Activated B cell treated with CpG ODN at 0.5 μM for 24 hours (primary cell): Measurements from ENCODE around the gene RRAS. TPM values are rescaled to one million over a fixed set of nuclear protein-coding genes. Genes with fewer than 3 reads are reported as not detected.

Experiments
- ATAC-seq: fragments of 200-7000 bp; cut with Tn5 transposase; one replicate; pipeline ENCODE4 v1.10.0; 2021; ENCODE audit warnings: low read depth, mild to moderate bottlenecking, moderate library complexity
- CTCF ChIA-PET: fragments of 350-600 bp; sonication (Branson Sonifier 250); formaldehyde crosslinking; loops from one replicate; lab custom pipeline; 2021; ENCODE audit warnings: antibody characterized with exemption; lab: Charles Lee
- POLR2A ChIA-PET: fragments of 350-600 bp; sonication (Branson Sonifier 250); formaldehyde crosslinking; loops from one replicate; lab custom pipeline; 2021; ENCODE audit warnings: antibody characterized with exemption; lab: Charles Lee
- DNase-seq: peaks from one replicate; pipeline ENCODE4 v3.0.0; 2022
- H3K27ac Mint-ChIP-seq: one replicate; pipeline ENCODE4 v1.8.0; 2020; ENCODE audit warnings: mixed read lengths
- H3K27me3 Mint-ChIP-seq: one replicate; pipeline ENCODE4 v1.8.0; 2021; ENCODE audit warnings: mixed read lengths
- H3K36me3 Mint-ChIP-seq: one replicate; pipeline ENCODE4 v1.8.0; 2021; ENCODE audit warnings: low read depth, mixed read lengths
- H3K4me1 Mint-ChIP-seq: one replicate; pipeline ENCODE4 v1.8.0; 2021; ENCODE audit warnings: mixed read lengths
- H3K4me3 Mint-ChIP-seq: one replicate; pipeline ENCODE4 v1.8.0; 2020; ENCODE audit warnings: mild to moderate bottlenecking, mixed read lengths
- H3K9me3 Mint-ChIP-seq: one replicate; pipeline ENCODE4 v1.8.0; 2020; ENCODE audit warnings: mixed read lengths
- intact Hi-C: fragments of 100-400 bp; cut with micrococcal nuclease; formaldehyde crosslinking; loops from one replicate; pipeline ENCODE4 v1.15.1; 2024
- total RNA-seq: library from RNA; stranded (reverse); gene quantifications from 2 replicates; pipeline ENCODE4 v1.2.3, GENCODE V29; 2022
- TF ChIP-seq, protein P1 (sequence below): fragments of 200-600 bp; IDR thresholded peaks from one replicate; pipeline ENCODE4 v1.8.0; 2022; ENCODE audit warnings: antibody characterized with exemption, mild to moderate bottlenecking

RRAS gene
- total RNA-seq, 1 donor from 2014 or later: 5.1 TPM

DNA sequence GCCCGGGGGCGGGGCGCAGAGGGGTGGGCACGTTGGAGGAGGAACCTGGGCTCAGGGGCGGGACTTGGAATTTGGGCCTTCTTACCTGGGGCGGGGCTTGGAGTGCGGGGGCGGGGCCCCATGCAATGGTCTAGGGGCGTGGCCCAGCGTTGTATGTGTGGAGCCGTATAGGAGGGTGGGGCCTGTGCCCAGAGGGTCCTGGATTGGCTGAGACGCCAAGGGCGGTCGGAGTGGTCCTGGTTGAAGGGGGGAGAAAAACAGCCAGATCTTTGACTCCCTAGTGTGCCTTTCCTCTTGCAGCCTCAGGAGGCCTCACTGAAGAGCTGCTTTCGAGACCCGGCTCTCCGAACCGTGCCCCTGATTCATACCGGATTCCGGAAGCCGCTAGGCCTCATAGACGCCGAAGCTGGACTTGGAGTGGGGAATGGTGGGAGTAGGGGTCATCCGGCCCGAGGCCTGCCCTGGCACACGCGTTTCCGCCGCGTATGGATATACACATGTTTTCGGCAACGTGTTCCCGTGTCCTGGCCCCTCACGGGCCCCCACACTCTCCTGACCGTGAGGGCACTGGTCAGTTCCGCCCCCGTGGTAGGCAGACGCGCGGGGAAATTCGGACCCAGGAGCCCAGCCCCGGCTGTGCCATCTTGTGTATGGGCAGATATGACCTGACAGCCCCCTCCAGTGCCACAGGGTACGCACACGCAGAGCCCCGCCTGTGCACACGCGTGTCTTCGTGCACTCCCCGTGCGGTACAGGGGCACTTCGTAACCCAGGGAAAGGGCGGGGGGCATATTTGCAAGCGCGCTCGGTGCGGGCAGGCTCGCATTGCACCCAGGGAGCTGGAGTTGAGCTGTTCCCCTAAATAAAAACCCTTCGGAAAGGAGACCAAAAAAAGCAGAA, 49.6 kb downstream of the RRAS start:
- Mint-ChIP-seq H3K36me3 (peaks cover 19% of the 10 kb centered on the region), H3K4me3 (peak overlapping the region; percentile 85), H3K27me3 (no peaks in the 10 kb centered on the region), H3K9me3 (no peaks in the 10 kb centered on the region), H3K4me1 (peaks cover 34% of the 10 kb centered on the region), H3K27ac (peak overlapping the region; percentile 89)
- ChIA-PET POLR2A (interaction anchor here (0.5 to 6.5 kb wide), 23 partner anchors 11 to 1274 kb away, joined by 3 to 106 read pairs (median 5); partner anchors contain the start of genes AP2A1, BCL2L12, IRF3 and LIN7B), CTCF (interaction anchor here (1.0 to 1.5 kb wide), 2 partner anchors 10 to 19 kb away, joined by 3 to 4 read pairs; partner anchors contain the start of genes NOSIP and PRRG2)
- TF ChIP-seq, protein P1, sequence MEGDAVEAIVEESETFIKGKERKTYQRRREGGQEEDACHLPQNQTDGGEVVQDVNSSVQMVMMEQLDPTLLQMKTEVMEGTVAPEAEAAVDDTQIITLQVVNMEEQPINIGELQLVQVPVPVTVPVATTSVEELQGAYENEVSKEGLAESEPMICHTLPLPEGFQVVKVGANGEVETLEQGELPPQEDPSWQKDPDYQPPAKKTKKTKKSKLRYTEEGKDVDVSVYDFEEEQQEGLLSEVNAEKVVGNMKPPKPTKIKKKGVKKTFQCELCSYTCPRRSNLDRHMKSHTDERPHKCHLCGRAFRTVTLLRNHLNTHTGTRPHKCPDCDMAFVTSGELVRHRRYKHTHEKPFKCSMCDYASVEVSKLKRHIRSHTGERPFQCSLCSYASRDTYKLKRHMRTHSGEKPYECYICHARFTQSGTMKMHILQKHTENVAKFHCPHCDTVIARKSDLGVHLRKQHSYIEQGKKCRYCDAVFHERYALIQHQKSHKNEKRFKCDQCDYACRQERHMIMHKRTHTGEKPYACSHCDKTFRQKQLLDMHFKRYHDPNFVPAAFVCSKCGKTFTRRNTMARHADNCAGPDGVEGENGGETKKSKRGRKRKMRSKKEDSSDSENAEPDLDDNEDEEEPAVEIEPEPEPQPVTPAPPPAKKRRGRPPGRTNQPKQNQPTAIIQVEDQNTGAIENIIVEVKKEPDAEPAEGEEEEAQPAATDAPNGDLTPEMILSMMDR: no peak
- ATAC-seq (peak; percentile 81), DNase-seq (peak; percentile 96)
- intact Hi-C loops: loop anchor here (1.0 to 5.0 kb wide), 12 partner anchors 10 to 953 kb away; partner anchors contain the start of genes AKT1S1, ALDH16A1, AP2A1 and BCL2L12

DNA sequence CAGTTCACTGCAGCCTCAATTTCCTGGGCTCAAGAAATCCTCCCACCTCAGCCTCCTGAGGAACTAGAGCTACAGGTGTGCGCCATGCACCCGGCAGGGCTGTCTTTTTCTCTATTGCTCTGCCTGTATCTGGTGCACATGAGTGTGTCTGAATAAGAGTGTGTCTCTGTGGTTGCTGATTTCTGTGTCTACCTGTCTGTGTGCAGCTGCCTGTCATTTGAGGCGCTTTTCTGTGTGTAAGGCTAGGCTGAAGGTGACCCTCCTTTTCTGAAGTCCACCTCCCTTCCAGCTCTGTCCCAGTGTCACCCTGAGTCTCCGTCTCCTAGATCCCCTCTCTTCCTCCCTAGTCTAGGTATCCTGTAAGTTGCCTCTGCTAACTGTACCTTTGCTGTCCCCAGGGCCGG, 50.4 kb downstream of the RRAS start:
- Mint-ChIP-seq H3K36me3 (peaks cover 14% of the 10 kb centered on the region), H3K4me1 (peaks cover 32% of the 10 kb centered on the region), H3K4me3 (no peak overlapping the region), H3K27me3 (no peaks in the 10 kb centered on the region), H3K9me3 (no peaks in the 10 kb centered on the region), H3K27ac (peak overlapping the region; percentile 65)
- DNase-seq (no peak), ATAC-seq (no peak)
- ChIA-PET POLR2A (interaction anchor here (0.6 to 6.5 kb wide), 11 partner anchors 10 to 1274 kb away, joined by 3 to 106 read pairs (median 5); partner anchors contain the start of genes AP2A1, BCL2L12, IRF3 and LIN7B), CTCF (interaction anchor here (1.0 to 1.5 kb wide), 2 partner anchors 9 to 18 kb away, joined by 3 to 4 read pairs; partner anchors contain the start of genes NOSIP and PRRG2)
- intact Hi-C loops: no loop called here
- TF ChIP-seq, protein P1: no peak

DNA sequence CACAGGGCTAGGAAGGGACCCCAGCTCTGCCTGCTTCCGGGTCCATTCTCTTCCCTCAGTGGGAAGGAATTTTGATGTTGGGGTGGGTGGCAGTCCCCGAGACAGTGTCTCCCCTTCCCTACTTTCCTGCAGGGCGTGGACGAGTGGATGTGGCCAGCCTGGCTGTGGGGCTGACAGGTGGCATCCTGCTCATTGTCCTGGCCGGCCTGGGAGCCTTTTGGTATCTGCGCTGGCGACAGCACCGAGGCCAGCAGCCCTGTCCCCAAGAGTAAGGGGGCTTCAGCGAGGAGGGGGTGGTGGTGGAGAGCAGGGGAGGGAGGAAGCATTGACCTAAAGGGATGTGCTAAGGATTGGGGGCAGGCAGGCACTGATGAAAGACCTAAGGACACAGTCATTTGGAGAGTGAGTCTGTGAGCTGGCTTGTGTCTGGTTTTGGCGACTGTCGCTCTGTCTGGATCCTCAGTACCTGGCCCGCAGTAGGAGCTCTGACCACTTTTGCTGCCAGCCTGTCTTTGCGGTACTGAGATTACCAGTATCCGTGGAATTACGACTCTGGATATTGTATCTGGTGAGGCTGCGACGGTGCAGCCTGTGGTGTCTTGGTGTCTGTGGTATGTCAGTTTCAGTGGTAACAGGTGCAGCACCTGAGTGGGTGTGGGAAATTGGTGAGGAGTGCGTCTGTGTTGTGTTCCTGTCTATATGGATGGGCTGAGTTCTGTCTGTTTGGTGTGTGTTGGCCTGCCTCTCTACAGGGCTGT, 51.4 kb downstream of the RRAS start:
- TF ChIP-seq, protein P1: no peak
- H3K9me3 Mint-ChIP-seq: no peaks in the 10 kb centered on the region
- H3K36me3 Mint-ChIP-seq: peaks cover 4% of the 10 kb centered on the region
- H3K27me3 Mint-ChIP-seq: no peaks in the 10 kb centered on the region
- H3K27ac Mint-ChIP-seq: peak overlapping the region; percentile 36
- POLR2A ChIA-PET: interaction anchor here (5.3 to 6.5 kb wide), 2 partner anchors 9 to 88 kb away, joined by 69 to 106 read pairs; partner anchors contain the start of genes NOSIP, PRMT1 and PRRG2
- ATAC-seq (no peak), DNase-seq (no peak)
- CTCF ChIA-PET: no interaction called here
- no peak overlapping the region for H3K4me3 Mint-ChIP-seq
- peaks cover 23% of the 10 kb centered on the region for H3K4me1 Mint-ChIP-seq
- intact Hi-C loops: no loop called here

DNA sequence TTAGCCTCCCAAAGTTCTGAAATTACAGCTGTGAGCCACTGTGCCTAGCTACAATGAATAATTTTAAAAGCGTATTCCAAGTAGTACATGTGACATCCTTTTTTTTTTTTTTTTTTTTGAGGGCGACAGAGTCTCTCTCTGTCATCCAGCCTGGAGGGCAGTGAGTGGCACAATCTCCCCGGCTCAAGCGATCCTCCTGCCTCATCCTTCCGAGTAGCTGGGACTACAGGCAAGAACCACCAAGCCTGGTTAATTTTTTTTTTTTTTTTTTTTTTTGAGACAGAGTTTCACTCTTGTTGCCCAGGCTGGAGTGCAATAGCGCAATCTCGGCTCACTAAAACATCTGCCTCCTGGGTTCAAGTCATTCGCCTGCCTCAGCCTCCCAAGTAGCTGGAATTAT, 52.7 kb downstream of the RRAS start:
- H3K27ac Mint-ChIP-seq: no peak overlapping the region
- H3K4me1 Mint-ChIP-seq: peaks cover 10% of the 10 kb centered on the region
- DNase-seq (no peak), ATAC-seq (no peak)
- no peaks in the 10 kb centered on the region for H3K9me3 Mint-ChIP-seq
- H3K27me3 Mint-ChIP-seq: no peaks in the 10 kb centered on the region
- H3K36me3 Mint-ChIP-seq: peaks cover 2% of the 10 kb centered on the region
- TF ChIP-seq, protein P1: no peak
- intact Hi-C loops: no loop called here
- POLR2A ChIA-PET: interaction anchor here (0.6 to 0.8 kb wide), 6 partner anchors 53 to 1106 kb away, joined by 3 to 7 read pairs (median 4); partner anchors contain the start of gene PRMT1
- no peak overlapping the region for H3K4me3 Mint-ChIP-seq
- CTCF ChIA-PET: interaction anchor here (0.7 kb wide), 1 partner anchor 364 kb away, joined by 3 read pairs; no protein-coding TSS in a partner anchor

Other genes starting within 250 kb of the RRAS start
- gene PTH2, start 216.7 kb downstream of the RRAS start, total RNA-seq: not detected in 2 replicates
- not detected in 2 replicates for gene GFY, start 214.8 kb downstream of the RRAS start, total RNA-seq
- gene SLC17A7, start 198.6 kb downstream of the RRAS start, total RNA-seq: 0.15 and 0.55 TPM in 2 replicates
- gene PIH1D1, start 188.3 kb downstream of the RRAS start, total RNA-seq: 110 and 111 TPM in 2 replicates
- 61.4 and 61.6 TPM in 2 replicates for gene ALDH16A1, start 186.9 kb downstream of the RRAS start, total RNA-seq
- gene FLT3LG, start 165.9 kb downstream of the RRAS start, total RNA-seq: 15.4 and 17.7 TPM in 2 replicates
- gene RPL13A, start 152.5 kb downstream of the RRAS start, total RNA-seq: 6,642 and 7,342 TPM in 2 replicates
- gene RPS11, start 143.7 kb downstream of the RRAS start, total RNA-seq: 3,758 and 4,733 TPM in 2 replicates
- gene FCGRT, start 127.5 kb downstream of the RRAS start, total RNA-seq: 17.4 and 18.8 TPM in 2 replicates
- 0.89 and 1.1 TPM in 2 replicates for gene RCN3, start 112.1 kb downstream of the RRAS start, total RNA-seq
- 49.9 and 54.8 TPM in 2 replicates for gene NOSIP, start 59.6 kb downstream of the RRAS start, total RNA-seq
- gene PRRG2, start 58.8 kb downstream of the RRAS start, total RNA-seq: 1.8 and 2.2 TPM in 2 replicates
- 37.1 and 42.1 TPM in 2 replicates for gene PRR12, start 49.0 kb downstream of the RRAS start, total RNA-seq
- gene SCAF1, start 2.1 kb upstream of the RRAS start, total RNA-seq: 58.7 and 61.0 TPM in 2 replicates
- gene IRF3, start 25.7 kb upstream of the RRAS start, total RNA-seq: 145 and 171 TPM in 2 replicates
- 30.7 and 39.1 TPM in 2 replicates for gene BCL2L12, start 25.8 kb upstream of the RRAS start, total RNA-seq
- gene PRMT1, start 37.1 kb upstream of the RRAS start, total RNA-seq: 372 and 376 TPM in 2 replicates
- gene ADM5, start 49.5 kb upstream of the RRAS start, total RNA-seq: 6.8 and 9.5 TPM in 2 replicates
- gene CPT1C, start 51.0 kb upstream of the RRAS start, total RNA-seq: 0.35 and 0.51 TPM in 2 replicates
- gene TSKS, start 123.2 kb upstream of the RRAS start, total RNA-seq: 0.39 and 0.55 TPM in 2 replicates
- 56.7 and 60.6 TPM in 2 replicates for gene AP2A1, start 126.9 kb upstream of the RRAS start, total RNA-seq
- gene FUZ, start 173.1 kb upstream of the RRAS start, total RNA-seq: 12.0 and 15.0 TPM in 2 replicates
- gene MED25, start 178.1 kb upstream of the RRAS start, total RNA-seq: 70.1 and 88.8 TPM in 2 replicates
- 103 and 107 TPM in 2 replicates for gene PTOV1, start 211.0 kb upstream of the RRAS start, total RNA-seq
- gene PNKP, start 227.4 kb upstream of the RRAS start, total RNA-seq: 174 and 205 TPM in 2 replicates
- gene AKT1S1, start 237.2 kb upstream of the RRAS start, total RNA-seq: 21.3 and 28.7 TPM in 2 replicates
- gene TBC1D17, start 237.6 kb upstream of the RRAS start, total RNA-seq: 51.1 and 57.0 TPM in 2 replicates